IMR-90 (cell line): ENCODE measurements around the gene ILF3.

Experiments used
- BHLHE40 ChIP-seq: fragments of 150-350 bp; IDR thresholded peaks from 2 replicates; pipeline ENCODE4 v1.6.1; 2016; ENCODE audit warnings: mild to moderate bottlenecking, low read depth, low read length
- CTCF ChIP-seq: conservative IDR thresholded peaks from 2 replicates; pipeline ENCODE4 v1.5.1; 2012; ENCODE audit warnings: mild to moderate bottlenecking, low read depth, low read length, improper control_type of control experiment
- MAZ ChIP-seq: IDR thresholded peaks from 2 replicates; pipeline ENCODE4 v1.6.1; 2012; ENCODE audit warnings: low read depth, mild to moderate bottlenecking, low read length, improper control_type of control experiment, moderate library complexity, borderline replicate concordance
- MXI1 ChIP-seq: IDR thresholded peaks from 2 replicates; pipeline ENCODE4 v1.6.1; 2012; ENCODE audit warnings: low read depth, mild to moderate bottlenecking, low read length, moderate library complexity, borderline replicate concordance
- POLR2A ChIP-seq: IDR thresholded peaks from 2 replicates; pipeline ENCODE4 v1.6.1; 2012; ENCODE audit warnings: mild to moderate bottlenecking, low read depth, low read length
- RCOR1 ChIP-seq: IDR thresholded peaks from 2 replicates; pipeline ENCODE4 v1.6.1; 2012; ENCODE audit warnings: mild to moderate bottlenecking, low read length, improper control_type of control experiment; ENCODE audit not compliant: insufficient replicate concordance
- USF2 ChIP-seq: fragments of 150-350 bp; IDR thresholded peaks from 2 replicates; pipeline ENCODE4 v1.6.1; 2017; ENCODE audit warnings: mild to moderate bottlenecking, antibody characterized with exemption, low read length, low read depth

GRCh38 chr19:10685210-10685609 is 31.1 kb downstream of the ILF3 start:
- TF ChIP-seq RCOR1 (no peak), MAZ (no peak), MXI1 (no peak), CTCF (no peak), USF2 (no peak), POLR2A (no peak), BHLHE40 (no peak)
